HL-60 (cell line): ENCODE measurements around the gene SCUBE1.

ENCODE experiments used
- DNase-seq, 2 experiments: peaks; one replicate each; pipeline ENCODE4 v3.0.0-alpha.2; 2010 to 2020; ENCODE audit warnings: low read depth in 1 of 2, low spot score in 1 of 2
- H3K27ac ChIP-seq: fragments of 250-450 bp; sonication (Bioruptor Pico); replicated peaks from 2 replicates; pipeline ENCODE4 v1.5.1; 2020; ENCODE audit warnings: mild to moderate bottlenecking, moderate library complexity
- H3K27me3 ChIP-seq: fragments of 250-450 bp; sonication (Bioruptor Pico); 2 replicates; pipeline ENCODE4 v1.5.1; 2021; ENCODE audit warnings: mild to moderate bottlenecking, moderate library complexity; ENCODE audit not compliant: insufficient read depth, poor library complexity, severe bottlenecking
- H3K4me3 ChIP-seq: replicated peaks from 2 replicates; pipeline ENCODE4 v1.5.1; 2011; ENCODE audit warnings: mild to moderate bottlenecking, control low read depth, low read length; ENCODE audit not compliant: insufficient read depth
- GABPA ChIP-seq: IDR thresholded peaks from 2 replicates; pipeline ENCODE4 v1.6.1; 2012; ENCODE audit warnings: low read depth
- POLR2AphosphoS5 ChIP-seq: IDR thresholded peaks from 2 replicates; pipeline ENCODE4 v1.6.1; 2012; ENCODE audit warnings: low read depth
- SPI1 ChIP-seq: IDR thresholded peaks from 2 replicates; pipeline ENCODE4 v1.6.1; 2012; ENCODE audit warnings: low read depth, mild to moderate bottlenecking, borderline replicate concordance
- TF ChIP-seq, protein P1 (sequence below): IDR thresholded peaks from 2 replicates; pipeline ENCODE4 v1.6.1; 2012; ENCODE audit warnings: low read depth; ENCODE audit not compliant: insufficient replicate concordance
- TF ChIP-seq, protein P2 (sequence below): IDR thresholded peaks from one replicate; pipeline ENCODE4 v1.5.1; 2011; ENCODE audit warnings: low read length, control low read depth, inconsistent platforms; ENCODE audit not compliant: insufficient read depth

Gene SCUBE1

DNA sequence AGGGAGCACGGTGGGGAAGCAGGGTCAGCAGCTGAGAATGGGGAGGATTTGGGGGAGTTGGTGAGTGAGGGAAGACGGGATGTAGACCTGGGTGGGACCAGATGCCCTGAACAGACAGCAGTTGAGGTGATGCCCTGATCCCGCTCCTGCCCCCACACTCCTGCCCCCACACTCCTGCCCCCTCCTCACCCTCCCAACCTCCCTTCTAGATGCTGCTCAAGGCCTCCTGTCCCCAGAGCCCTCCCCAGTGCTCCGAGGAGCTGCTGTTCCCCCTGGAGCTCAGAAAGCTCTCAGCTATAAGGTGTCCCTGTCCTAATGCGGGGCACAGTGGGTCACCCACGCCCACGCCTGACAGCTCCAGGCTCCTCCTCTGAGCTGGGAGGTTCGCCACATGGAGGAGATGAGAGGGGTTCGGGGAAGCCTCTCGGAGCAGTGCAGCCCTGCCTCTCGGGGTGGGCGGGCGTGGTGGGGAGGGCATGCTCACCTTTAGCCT is 131.2 kb downstream of the SCUBE1 start:
- TF ChIP-seq GABPA (no peak), SPI1 (no peak), POLR2AphosphoS5 (no peak)
- TF ChIP-seq, protein P1, sequence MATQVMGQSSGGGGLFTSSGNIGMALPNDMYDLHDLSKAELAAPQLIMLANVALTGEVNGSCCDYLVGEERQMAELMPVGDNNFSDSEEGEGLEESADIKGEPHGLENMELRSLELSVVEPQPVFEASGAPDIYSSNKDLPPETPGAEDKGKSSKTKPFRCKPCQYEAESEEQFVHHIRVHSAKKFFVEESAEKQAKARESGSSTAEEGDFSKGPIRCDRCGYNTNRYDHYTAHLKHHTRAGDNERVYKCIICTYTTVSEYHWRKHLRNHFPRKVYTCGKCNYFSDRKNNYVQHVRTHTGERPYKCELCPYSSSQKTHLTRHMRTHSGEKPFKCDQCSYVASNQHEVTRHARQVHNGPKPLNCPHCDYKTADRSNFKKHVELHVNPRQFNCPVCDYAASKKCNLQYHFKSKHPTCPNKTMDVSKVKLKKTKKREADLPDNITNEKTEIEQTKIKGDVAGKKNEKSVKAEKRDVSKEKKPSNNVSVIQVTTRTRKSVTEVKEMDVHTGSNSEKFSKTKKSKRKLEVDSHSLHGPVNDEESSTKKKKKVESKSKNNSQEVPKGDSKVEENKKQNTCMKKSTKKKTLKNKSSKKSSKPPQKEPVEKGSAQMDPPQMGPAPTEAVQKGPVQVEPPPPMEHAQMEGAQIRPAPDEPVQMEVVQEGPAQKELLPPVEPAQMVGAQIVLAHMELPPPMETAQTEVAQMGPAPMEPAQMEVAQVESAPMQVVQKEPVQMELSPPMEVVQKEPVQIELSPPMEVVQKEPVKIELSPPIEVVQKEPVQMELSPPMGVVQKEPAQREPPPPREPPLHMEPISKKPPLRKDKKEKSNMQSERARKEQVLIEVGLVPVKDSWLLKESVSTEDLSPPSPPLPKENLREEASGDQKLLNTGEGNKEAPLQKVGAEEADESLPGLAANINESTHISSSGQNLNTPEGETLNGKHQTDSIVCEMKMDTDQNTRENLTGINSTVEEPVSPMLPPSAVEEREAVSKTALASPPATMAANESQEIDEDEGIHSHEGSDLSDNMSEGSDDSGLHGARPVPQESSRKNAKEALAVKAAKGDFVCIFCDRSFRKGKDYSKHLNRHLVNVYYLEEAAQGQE, result no peak
- TF ChIP-seq, protein P2, sequence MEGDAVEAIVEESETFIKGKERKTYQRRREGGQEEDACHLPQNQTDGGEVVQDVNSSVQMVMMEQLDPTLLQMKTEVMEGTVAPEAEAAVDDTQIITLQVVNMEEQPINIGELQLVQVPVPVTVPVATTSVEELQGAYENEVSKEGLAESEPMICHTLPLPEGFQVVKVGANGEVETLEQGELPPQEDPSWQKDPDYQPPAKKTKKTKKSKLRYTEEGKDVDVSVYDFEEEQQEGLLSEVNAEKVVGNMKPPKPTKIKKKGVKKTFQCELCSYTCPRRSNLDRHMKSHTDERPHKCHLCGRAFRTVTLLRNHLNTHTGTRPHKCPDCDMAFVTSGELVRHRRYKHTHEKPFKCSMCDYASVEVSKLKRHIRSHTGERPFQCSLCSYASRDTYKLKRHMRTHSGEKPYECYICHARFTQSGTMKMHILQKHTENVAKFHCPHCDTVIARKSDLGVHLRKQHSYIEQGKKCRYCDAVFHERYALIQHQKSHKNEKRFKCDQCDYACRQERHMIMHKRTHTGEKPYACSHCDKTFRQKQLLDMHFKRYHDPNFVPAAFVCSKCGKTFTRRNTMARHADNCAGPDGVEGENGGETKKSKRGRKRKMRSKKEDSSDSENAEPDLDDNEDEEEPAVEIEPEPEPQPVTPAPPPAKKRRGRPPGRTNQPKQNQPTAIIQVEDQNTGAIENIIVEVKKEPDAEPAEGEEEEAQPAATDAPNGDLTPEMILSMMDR, result no peak
- DNase-seq, result no peak
- Histone ChIP-seq H3K4me3 (no peak overlapping the region), H3K27ac (no peak overlapping the region), H3K27me3 (no peaks in the 10 kb centered on the region)

DNA sequence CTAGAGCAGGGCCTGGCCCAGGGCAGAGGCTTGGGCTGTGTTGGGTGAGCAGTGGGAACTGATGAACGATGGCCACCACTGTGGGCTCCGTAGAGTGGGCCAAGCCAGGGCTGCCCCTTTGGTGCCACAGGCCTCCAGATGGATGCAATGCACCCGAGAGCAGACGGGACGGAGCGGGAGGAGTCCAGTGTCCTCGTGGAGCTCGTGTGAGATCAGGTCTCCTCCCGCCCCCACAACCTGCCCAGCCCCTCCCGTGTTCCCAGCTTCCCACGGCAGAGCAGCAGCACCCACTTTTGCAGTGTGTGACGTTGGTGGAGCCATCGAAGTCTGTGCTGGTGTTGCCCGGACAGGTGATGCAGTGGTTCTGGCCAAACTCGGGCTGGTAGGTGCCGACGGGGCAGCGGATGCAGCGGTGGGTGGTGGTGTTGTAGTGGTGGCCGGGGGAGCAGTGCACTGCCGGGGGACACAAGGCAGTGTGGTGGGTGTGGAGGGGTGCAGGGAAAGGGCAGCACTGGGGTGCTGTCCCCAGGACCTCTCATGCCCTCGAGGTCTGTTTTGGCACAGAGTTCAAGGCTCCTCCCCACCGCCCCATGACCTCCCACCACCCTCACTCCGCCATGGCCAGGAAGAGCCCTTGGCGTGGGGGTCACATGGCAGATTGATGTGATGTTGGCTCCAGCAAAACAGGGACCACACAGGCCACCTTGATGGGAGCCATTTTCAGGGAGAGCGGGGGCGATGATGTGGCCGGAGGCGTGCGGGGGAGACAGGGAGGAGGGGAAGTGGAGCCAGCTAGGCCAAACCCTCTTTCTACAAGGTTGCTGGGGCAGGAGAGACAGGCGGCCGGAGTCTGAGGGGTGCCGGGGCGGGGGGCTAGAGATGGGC is 132.3 kb downstream of the SCUBE1 start:
- Histone ChIP-seq H3K27me3 (no peaks in the 10 kb centered on the region), H3K4me3 (no peak overlapping the region), H3K27ac (no peak overlapping the region)
- no peak for DNase-seq
- TF ChIP-seq, protein P1, result no peak
- TF ChIP-seq, protein P2, result no peak
- TF ChIP-seq POLR2AphosphoS5 (no peak), SPI1 (no peak), GABPA (no peak)

GRCh38 chr22:43209971-43210370 is 133.2 kb downstream of the SCUBE1 start:
- H3K27ac ChIP-seq, result no peak overlapping the region
- TF ChIP-seq, protein P1, result no peak
- TF ChIP-seq POLR2AphosphoS5 (no peak), SPI1 (no peak)
- no peak overlapping the region for H3K4me3 ChIP-seq
- H3K27me3 ChIP-seq, result no peaks in the 10 kb centered on the region
- no peak for DNase-seq
